Superior temporal gyrus (tissue), 1 donor: ENCODE measurements around the gene LRRC28.
A peak's percentile ranks its signal among the peaks of the same experiment; 100 is the strongest.
"Not testable (repeated sequence)": the region's sequence is repeated elsewhere in the genome, so short reads cannot be mapped to it uniquely, and the experiment has no call there.

Source experiments
- DNase-seq: peaks from one replicate; pipeline ENCODE4 v3.0.0-alpha.2; 2016; ENCODE audit errors: extremely low spot score

LRRC28 gene

GRCh38 chr15:99396375-99396774, 145.1 kb downstream of the LRRC28 start:
- DNase-seq = no peak

GRCh38 chr15:99399061-99399460, 147.8 kb downstream of the LRRC28 start:
- DNase-seq = no peak

GRCh38 chr15:99399618-99400017, 148.3 kb downstream of the LRRC28 start:
- no peak for DNase-seq

GRCh38 chr15:99401216-99401615, 149.9 kb downstream of the LRRC28 start:
- DNase-seq = not testable (repeated sequence)

- no peak for DNase-seq
Measured at GRCh38 chr15:99402014-99402729, 150.9 kb downstream of the LRRC28 start.

- DNase-seq = no peak
Measured at GRCh38 chr15:99403597-99403996, 152.3 kb downstream of the LRRC28 start.

- DNase-seq = no peak
Measured at GRCh38 chr15:99404454-99404853, 153.2 kb downstream of the LRRC28 start.

- no peak for DNase-seq
Measured at GRCh38 chr15:99406120-99406519, 154.8 kb downstream of the LRRC28 start.

GRCh38 chr15:99406716-99407487, 155.6 kb downstream of the LRRC28 start:
- DNase-seq = peak; percentile 32

- no peak for DNase-seq
Measured at GRCh38 chr15:99407716-99408115, 156.4 kb downstream of the LRRC28 start.

GRCh38 chr15:99408236-99409096, 157.2 kb downstream of the LRRC28 start:
- DNase-seq = peak; percentile 57

GRCh38 chr15:99409097-99409473, 157.8 kb downstream of the LRRC28 start:
- DNase-seq = peak; percentile 51

GRCh38 chr15:99409560-99409959, 158.3 kb downstream of the LRRC28 start:
- DNase-seq = no peak

- DNase-seq = peak; percentile 44
Measured at GRCh38 chr15:99410477-99410876, 159.2 kb downstream of the LRRC28 start.

GRCh38 chr15:99411234-99411633, 160.0 kb downstream of the LRRC28 start:
- no peak for DNase-seq

GRCh38 chr15:99412082-99412481, 160.8 kb downstream of the LRRC28 start:
- DNase-seq = no peak

GRCh38 chr15:99412626-99413025, 161.3 kb downstream of the LRRC28 start:
- no peak for DNase-seq

GRCh38 chr15:99413955-99414754, 162.9 kb downstream of the LRRC28 start:
- DNase-seq = no peak

- peak; percentile 31 for DNase-seq
Measured at GRCh38 chr15:99414755-99415731, 163.8 kb downstream of the LRRC28 start.
